Natural killer cell (primary cell): Measurements from ENCODE around the gene DNAH11. TPM values are rescaled to one million over a fixed set of nuclear protein-coding genes. Genes with fewer than 3 reads are reported as not detected.

Experiments used
- ATAC-seq, 3 donors: fragments of 150-1000 bp in 2 of 3; fragments of 200-7000 bp in 1 of 3; cut with Tn5 transposase; 1 replicate in 1 of 3; 2 replicates in 2 of 3; pipeline ENCODE4 v1.10.0; 2021; ENCODE audit warnings: mild to moderate bottlenecking in 2 of 3, moderate library complexity in 2 of 3
- DNase-seq, 2 donors: peaks; one replicate each; pipeline versions ENCODE4 v3.0.0 to v3.0.0-alpha.2; 2013 to 2021; ENCODE audit warnings: mixed read lengths in 1 of 2
- H3K27ac ChIP-seq: one replicate; pipeline ENCODE4 v1.5.1; 2013; ENCODE audit warnings: mild to moderate bottlenecking, low read length
- H3K27me3 ChIP-seq: one replicate; pipeline ENCODE4 v1.6.1; 2013; ENCODE audit warnings: low read length; ENCODE audit not compliant: control insufficient read depth, insufficient read depth
- H3K36me3 ChIP-seq: one replicate; pipeline ENCODE4 v1.6.1; 2013; ENCODE audit warnings: low read length; ENCODE audit not compliant: control insufficient read depth, insufficient read depth
- H3K4me1 ChIP-seq: one replicate; pipeline ENCODE4 v1.6.1; 2013; ENCODE audit warnings: low read length; ENCODE audit not compliant: control insufficient read depth, insufficient read depth
- H3K4me3 ChIP-seq: one replicate; pipeline ENCODE4 v1.5.1; 2013; ENCODE audit warnings: low read length
- H3K9me3 ChIP-seq: one replicate; pipeline ENCODE4 v1.6.1; 2013; ENCODE audit warnings: low read length; ENCODE audit not compliant: control insufficient read depth, insufficient read depth
- H3K27ac Mint-ChIP-seq, 2 donors: one replicate each; pipeline ENCODE4 v1.8.0; 2022; ENCODE audit warnings: mild to moderate bottlenecking in 2 of 2, mixed read lengths in 2 of 2, moderate library complexity in 1 of 2
- H3K27me3 Mint-ChIP-seq, 2 donors: one replicate each; pipeline ENCODE4 v1.8.0; 2022; ENCODE audit warnings: low read depth in 2 of 2, mixed read lengths in 2 of 2
- H3K36me3 Mint-ChIP-seq: one replicate; pipeline ENCODE4 v1.8.0; 2022; ENCODE audit warnings: mixed read lengths
- H3K4me1 Mint-ChIP-seq, 2 donors: one replicate each; pipeline ENCODE4 v1.8.0; 2022; ENCODE audit warnings: mixed read lengths in 2 of 2
- H3K4me3 Mint-ChIP-seq: one replicate; pipeline ENCODE4 v1.8.0; 2022; ENCODE audit warnings: mild to moderate bottlenecking, moderate library complexity, mixed read lengths
- H3K9me3 Mint-ChIP-seq, 2 donors: one replicate each; pipeline ENCODE4 v1.8.0; 2022; ENCODE audit warnings: mixed read lengths in 2 of 2
- WGBS: methylation state at CpG from one replicate; pipeline ENCODE4 v1.1.7; 2013; ENCODE audit warnings: missing lambda C conversion rate; ENCODE audit not compliant: insufficient coverage; 5-methylcytosine and 5-hydroxymethylcytosine counted together
- intact Hi-C: fragments of 100-400 bp; cut with micrococcal nuclease; formaldehyde crosslinking; loops from one replicate; pipeline ENCODE4 v1.14.2; 2022
- total RNA-seq, 4 donors: library from RNA; stranded (reverse); fragments of 120-200 nt in 1 of 4; gene quantifications; one replicate each; pipeline versions ENCODE4 v1.2.3 to v1.2.4, GENCODE V29; 2013 to 2022
- TF ChIP-seq, protein P1 (sequence below): fragments of 200-600 bp; IDR thresholded peaks from one replicate; pipeline ENCODE4 v1.8.0; 2022; ENCODE audit warnings: antibody characterized with exemption

The DNAH11 gene
- total RNA-seq, 3 donors from 2014 or later (not counting 1 experiment from before 2014, with no cell fraction given) = 0.09 to 0.48 (median 0.39) TPM

GRCh38 chr7:21903020-21903786 lies 360.4 kb downstream of the DNAH11 start:
- Histone ChIP-seq H3K27me3 (no peaks in the 10 kb centered on the region), H3K4me1 (peaks cover 6% of the 10 kb centered on the region), H3K27ac (no peak overlapping the region), H3K9me3 (no peaks in the 10 kb centered on the region), H3K36me3 (no peaks in the 10 kb centered on the region), H3K4me3 (no peak overlapping the region)
- WGBS = 97% methylated on average over 14 of the region's 14 CpGs
- Mint-ChIP-seq H3K4me3 (no peak overlapping the region), H3K9me3 (peaks cover under 1 to 2% of the 10 kb centered on the region in 2 donors), H3K4me1 (peaks cover 13 to 14% of the 10 kb centered on the region in 2 donors), H3K27me3 (no peaks in the 10 kb centered on the region), H3K36me3 (peaks cover 2% of the 10 kb centered on the region), H3K27ac (no peak overlapping the region)
- intact Hi-C loops = no loop called here
- DNase-seq (no peak), ATAC-seq (no peak)
- TF ChIP-seq, protein P1, sequence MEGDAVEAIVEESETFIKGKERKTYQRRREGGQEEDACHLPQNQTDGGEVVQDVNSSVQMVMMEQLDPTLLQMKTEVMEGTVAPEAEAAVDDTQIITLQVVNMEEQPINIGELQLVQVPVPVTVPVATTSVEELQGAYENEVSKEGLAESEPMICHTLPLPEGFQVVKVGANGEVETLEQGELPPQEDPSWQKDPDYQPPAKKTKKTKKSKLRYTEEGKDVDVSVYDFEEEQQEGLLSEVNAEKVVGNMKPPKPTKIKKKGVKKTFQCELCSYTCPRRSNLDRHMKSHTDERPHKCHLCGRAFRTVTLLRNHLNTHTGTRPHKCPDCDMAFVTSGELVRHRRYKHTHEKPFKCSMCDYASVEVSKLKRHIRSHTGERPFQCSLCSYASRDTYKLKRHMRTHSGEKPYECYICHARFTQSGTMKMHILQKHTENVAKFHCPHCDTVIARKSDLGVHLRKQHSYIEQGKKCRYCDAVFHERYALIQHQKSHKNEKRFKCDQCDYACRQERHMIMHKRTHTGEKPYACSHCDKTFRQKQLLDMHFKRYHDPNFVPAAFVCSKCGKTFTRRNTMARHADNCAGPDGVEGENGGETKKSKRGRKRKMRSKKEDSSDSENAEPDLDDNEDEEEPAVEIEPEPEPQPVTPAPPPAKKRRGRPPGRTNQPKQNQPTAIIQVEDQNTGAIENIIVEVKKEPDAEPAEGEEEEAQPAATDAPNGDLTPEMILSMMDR = no peak

GRCh38 chr7:21908746-21909145 lies 365.9 kb downstream of the DNAH11 start:
- no peaks in the 10 kb centered on the region for H3K9me3 ChIP-seq
- WGBS = 90% methylated on average over 5 of the region's 5 CpGs
- no peaks in the 10 kb centered on the region for H3K36me3 ChIP-seq
- H3K36me3 Mint-ChIP-seq = no peaks in the 10 kb centered on the region
- DNase-seq = no peak
- no peaks in the 10 kb centered on the region for H3K9me3 Mint-ChIP-seq
- H3K4me3 ChIP-seq = no peak overlapping the region
- H3K4me1 ChIP-seq = no peaks in the 10 kb centered on the region
- H3K4me3 Mint-ChIP-seq = no peak overlapping the region
- TF ChIP-seq, protein P1 = no peak
- H3K27me3 Mint-ChIP-seq = no peaks in the 10 kb centered on the region
- no peaks in the 10 kb centered on the region for H3K27me3 ChIP-seq
- ATAC-seq = no peak
- no peaks in the 10 kb centered on the region for H3K4me1 Mint-ChIP-seq
- intact Hi-C loops = no loop called here
- no peak overlapping the region for H3K27ac Mint-ChIP-seq
- H3K27ac ChIP-seq = no peak overlapping the region

DNA sequence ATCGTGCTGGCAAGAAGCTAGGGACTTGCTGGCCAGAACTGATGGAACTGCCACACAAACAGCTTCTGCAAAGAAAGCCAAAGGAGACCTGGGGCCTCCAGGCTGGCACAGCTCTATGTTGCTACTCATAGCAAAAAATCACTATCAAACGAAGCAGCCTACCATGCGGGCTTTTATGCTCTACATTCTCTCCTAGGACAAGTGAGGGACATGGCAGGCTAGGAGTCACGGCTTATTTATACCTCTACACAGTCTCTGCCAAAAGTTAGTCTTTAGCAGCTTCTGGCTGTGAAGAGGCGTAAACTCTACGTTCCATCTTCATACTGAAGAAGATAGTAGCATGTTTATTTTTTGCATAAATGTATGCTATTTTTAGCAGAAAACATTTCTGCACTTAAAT lies 367.4 kb downstream of the DNAH11 start:
- H3K27ac Mint-ChIP-seq = no peak overlapping the region
- ATAC-seq (no peak), DNase-seq (no peak)
- no peaks in the 10 kb centered on the region for H3K36me3 Mint-ChIP-seq
- intact Hi-C loops = no loop called here
- Histone ChIP-seq H3K4me3 (no peak overlapping the region), H3K27ac (no peak overlapping the region), H3K4me1 (no peaks in the 10 kb centered on the region), H3K27me3 (no peaks in the 10 kb centered on the region), H3K9me3 (no peaks in the 10 kb centered on the region), H3K36me3 (no peaks in the 10 kb centered on the region)
- WGBS = 96% methylated on average over 6 of the region's 6 CpGs
- H3K27me3 Mint-ChIP-seq = no peaks in the 10 kb centered on the region
- no peak overlapping the region for H3K4me3 Mint-ChIP-seq
- H3K4me1 Mint-ChIP-seq = no peaks in the 10 kb centered on the region
- H3K9me3 Mint-ChIP-seq = no peaks in the 10 kb centered on the region
- TF ChIP-seq, protein P1 = no peak
